ENCODE data around the gene UGT2A1. TPM values are rescaled to one million over a fixed set of nuclear protein-coding genes. Genes with fewer than 3 reads are reported as not detected.

Gene UGT2A1
- total and polyA plus RNA-seq, 8 donors = not detected

DNA sequence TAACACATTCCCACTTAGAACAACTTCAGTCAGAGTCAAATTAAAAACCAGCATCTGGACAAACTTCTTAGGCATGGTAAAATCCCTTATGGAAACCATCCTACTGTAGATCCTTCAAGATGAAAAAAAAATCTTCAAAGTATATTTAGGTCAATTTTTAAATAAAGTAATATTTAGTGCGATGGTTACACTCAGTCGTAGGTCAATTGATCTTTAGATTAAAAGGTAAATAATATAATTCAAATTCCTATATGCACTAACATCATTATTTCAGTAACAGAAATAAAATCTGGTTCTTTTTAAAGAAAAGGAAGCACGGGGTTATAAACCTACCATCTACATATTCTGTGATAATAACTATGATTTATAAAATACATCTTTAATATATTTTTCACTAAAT, 13.5 kb downstream of the UGT2A1 start, which contains the start of gene UGT2A2:
TSS of gene UGT2A2 (minus strand) at position 101 of the 400 bp plus-strand sequence. CDS start at position 99, 2 bp downstream.
- FAIRE-seq (no peak), ATAC-seq (no peak), DNase-seq (no peak)
- Histone ChIP-seq H3K36me3 (no peaks in the 10 kb centered on the region), H3K27me3 (no peaks in the 10 kb centered on the region), H3K9me3 (no peaks in the 10 kb centered on the region), H3K4me3 (no peak within 1 kb of the TSS), H3K4me1 (no peaks in the 10 kb centered on the region), H3K27ac (no peak within 1 kb of the TSS)
- 84 to 89% methylated on average over 3 of the region's 3 CpGs for WGBS, 2 donors
- TF ChIP-seq, protein P1, sequence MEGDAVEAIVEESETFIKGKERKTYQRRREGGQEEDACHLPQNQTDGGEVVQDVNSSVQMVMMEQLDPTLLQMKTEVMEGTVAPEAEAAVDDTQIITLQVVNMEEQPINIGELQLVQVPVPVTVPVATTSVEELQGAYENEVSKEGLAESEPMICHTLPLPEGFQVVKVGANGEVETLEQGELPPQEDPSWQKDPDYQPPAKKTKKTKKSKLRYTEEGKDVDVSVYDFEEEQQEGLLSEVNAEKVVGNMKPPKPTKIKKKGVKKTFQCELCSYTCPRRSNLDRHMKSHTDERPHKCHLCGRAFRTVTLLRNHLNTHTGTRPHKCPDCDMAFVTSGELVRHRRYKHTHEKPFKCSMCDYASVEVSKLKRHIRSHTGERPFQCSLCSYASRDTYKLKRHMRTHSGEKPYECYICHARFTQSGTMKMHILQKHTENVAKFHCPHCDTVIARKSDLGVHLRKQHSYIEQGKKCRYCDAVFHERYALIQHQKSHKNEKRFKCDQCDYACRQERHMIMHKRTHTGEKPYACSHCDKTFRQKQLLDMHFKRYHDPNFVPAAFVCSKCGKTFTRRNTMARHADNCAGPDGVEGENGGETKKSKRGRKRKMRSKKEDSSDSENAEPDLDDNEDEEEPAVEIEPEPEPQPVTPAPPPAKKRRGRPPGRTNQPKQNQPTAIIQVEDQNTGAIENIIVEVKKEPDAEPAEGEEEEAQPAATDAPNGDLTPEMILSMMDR (IDR thresholded peaks at IDR 0.05) = no peak
- intact Hi-C loops (cut with DNase I) = no loop called here

DNA sequence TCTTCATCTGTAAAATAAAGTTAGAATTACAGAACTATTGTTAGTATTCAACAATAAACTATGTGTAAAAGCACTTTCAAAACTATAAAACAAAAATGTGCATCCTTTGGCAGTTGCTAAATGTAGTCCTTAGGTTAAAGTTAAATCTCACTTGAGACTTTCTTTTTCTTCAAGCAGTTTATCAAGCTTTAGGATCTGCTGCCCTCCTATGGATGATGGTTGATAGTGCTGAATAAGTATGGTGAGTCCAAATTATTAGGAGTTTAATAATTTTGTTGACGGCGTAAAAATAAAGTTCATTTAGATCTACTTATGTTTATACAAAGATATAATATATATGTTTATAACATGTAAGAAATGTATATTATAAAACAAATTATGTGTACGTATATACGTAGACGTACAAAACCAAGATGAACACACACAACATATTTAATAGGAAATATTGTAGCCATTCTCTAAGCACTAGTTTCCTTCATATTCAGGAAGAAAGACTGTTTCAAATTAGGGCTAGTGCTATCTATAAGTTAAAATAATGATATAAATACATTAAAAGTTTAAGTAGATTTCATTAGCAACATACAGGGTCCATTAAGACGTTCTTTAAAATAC, 35.9 kb downstream of the UGT2A1 start:
- FAIRE-seq (peak; percentile 51), DNase-seq (no peak)
- 51 to 60% methylated on average over 6 of the region's 6 CpGs for WGBS, 2 donors

DNA sequence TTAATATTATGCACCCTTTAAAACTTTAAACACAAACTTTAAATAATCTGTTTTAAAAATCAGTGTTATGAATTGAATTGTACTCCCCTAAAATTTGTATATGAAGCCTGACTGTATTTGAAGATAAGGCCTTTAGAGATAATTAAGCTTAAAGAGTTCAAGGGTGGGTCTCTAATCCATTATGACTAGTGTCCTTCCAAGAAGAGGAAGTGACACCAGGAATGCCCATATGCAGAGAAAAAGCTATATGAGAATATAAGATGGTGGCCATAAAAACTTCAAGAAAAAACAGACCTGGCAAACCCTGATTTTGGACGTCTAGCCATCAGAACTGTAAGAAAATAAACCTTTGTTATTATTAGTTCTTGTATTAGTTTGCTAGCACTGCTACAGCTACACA, 42.6 kb downstream of the UGT2A1 start:
- WGBS, 2 donors = 41 to 46% methylated on average over 1 of the region's 1 CpG
- H3K36me3 ChIP-seq = no peaks in the 10 kb centered on the region
- H3K9me3 ChIP-seq = no peaks in the 10 kb centered on the region
- FAIRE-seq = no peak
- intact Hi-C loops (cut with DNase I) = no loop called here
- ATAC-seq = no peak
- no peak for DNase-seq
- no peak overlapping the region for H3K4me3 ChIP-seq
- H3K27me3 ChIP-seq = no peaks in the 10 kb centered on the region
- H3K27ac ChIP-seq = no peak overlapping the region
- H3K4me1 ChIP-seq = no peaks in the 10 kb centered on the region
- TF ChIP-seq, protein P1 (IDR thresholded peaks at IDR 0.05) = no peak

More for the DNA sequence above, 35.9 kb downstream of the UGT2A1 start:
- Histone ChIP-seq H3K4me1 (no peaks in the 10 kb centered on the region), H3K4me3 (no peak overlapping the region), H3K27me3 (no peaks in the 10 kb centered on the region), H3K9me3 (no peaks in the 10 kb centered on the region), H3K36me3 (no peaks in the 10 kb centered on the region), H3K27ac (no peak overlapping the region)
- TF ChIP-seq, protein P1 (IDR thresholded peaks at IDR 0.05) = no peak
- intact Hi-C loops (cut with DNase I) = no loop called here
- ATAC-seq = peak in 3 of 4 donors; percentile 55 to 56 (median 56)

DNA sequence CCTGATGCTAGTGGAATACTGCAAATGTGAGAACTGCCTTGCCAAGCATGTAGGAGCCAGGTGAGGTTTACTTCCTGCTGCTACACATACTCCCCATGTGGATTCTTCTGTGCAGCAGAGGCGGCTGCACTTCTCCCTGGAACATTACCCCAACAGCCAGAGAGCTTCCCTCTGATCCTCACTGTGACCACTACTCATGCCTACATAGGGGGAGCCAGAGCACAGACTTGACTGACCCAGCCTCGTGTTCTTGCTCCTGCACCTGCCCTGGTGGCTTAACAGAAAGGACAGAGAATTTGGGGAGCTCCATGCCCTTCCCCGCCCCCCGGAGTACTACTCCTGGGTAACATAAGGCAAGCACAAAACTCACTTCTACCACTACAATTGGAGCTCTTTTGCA, 52.0 kb downstream of the UGT2A1 start:
- DNase-seq (peak in 1 of 6 donors; percentile 10), FAIRE-seq (no peak), ATAC-seq (no peak)
- H3K9me3 ChIP-seq = no peaks in the 10 kb centered on the region
- H3K27ac ChIP-seq = no peak overlapping the region
- TF ChIP-seq, protein P1 (IDR thresholded peaks at IDR 0.05) = no peak
- no peak overlapping the region for H3K4me3 ChIP-seq
- no peaks in the 10 kb centered on the region for H3K36me3 ChIP-seq
- intact Hi-C loops (cut with DNase I) = no loop called here
- no peaks in the 10 kb centered on the region for H3K4me1 ChIP-seq
- H3K27me3 ChIP-seq = no peaks in the 10 kb centered on the region
- 63 to 91% methylated on average over 4 of the region's 4 CpGs for WGBS, 2 donors

DNA sequence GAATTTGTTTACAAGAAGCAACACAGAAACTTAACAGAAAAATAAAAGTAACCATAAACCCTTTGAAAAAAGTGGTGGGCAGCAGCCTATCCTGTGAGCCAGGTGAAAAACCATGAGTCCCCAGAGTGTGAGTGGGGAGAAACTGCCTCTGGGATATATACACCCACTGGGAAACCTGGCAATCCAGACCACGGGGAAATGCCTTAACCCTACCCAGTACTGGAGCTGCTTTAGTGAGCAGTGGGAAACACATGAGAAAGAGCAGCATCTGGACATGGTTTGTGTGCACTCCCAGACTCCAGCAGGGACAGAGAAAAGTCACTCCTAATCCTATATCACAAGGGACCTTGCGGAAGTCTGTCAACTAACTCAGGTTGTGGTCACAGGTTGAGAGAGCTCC, 53.0 kb downstream of the UGT2A1 start:
- DNase-seq (no peak), FAIRE-seq (no peak), ATAC-seq (no peak)
- Histone ChIP-seq H3K27ac (no peak overlapping the region), H3K36me3 (no peaks in the 10 kb centered on the region), H3K4me3 (no peak overlapping the region), H3K9me3 (no peaks in the 10 kb centered on the region), H3K4me1 (no peaks in the 10 kb centered on the region), H3K27me3 (no peaks in the 10 kb centered on the region)
- TF ChIP-seq, protein P1 (IDR thresholded peaks at IDR 0.05) = no peak
- intact Hi-C loops (cut with DNase I) = no loop called here
- 57 to 70% methylated on average over 2 of the region's 2 CpGs for WGBS, 2 donors

Data from pancreas (tissue), 10 donors.